NCI-H2227 (cell line): ENCODE data around the gene HLTF.

Experiments
- DNase-seq: peaks from one replicate; lab custom pipeline; 2025; ENCODE audit not compliant: unreplicated experiment; lab: John Stamatoyannopoulos, UW

The HLTF gene

GRCh38 chr3:149020196-149020838, 66.0 kb downstream of the HLTF start:
- DNase-seq, result no peak

DNA sequence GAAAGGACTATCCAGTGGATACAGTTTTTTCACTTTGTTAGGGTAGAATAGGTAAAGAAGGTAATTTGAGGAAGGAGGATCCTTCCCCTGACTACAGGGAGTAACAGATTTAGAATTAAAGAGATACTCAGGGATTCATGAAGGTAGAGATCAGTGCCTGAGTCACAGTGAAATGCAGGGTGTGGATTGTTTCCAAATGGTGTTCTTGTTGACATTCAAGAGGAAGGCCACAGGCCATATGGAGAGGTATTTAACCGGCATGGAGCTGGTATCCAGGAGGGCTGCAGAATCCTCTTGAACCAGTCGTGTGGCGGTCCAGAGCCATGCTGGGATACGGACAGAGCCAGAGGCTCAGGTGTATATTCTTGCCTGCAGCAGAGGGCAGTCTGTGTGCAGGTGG, 66.8 kb downstream of the HLTF start:
- no peak for DNase-seq

DNA sequence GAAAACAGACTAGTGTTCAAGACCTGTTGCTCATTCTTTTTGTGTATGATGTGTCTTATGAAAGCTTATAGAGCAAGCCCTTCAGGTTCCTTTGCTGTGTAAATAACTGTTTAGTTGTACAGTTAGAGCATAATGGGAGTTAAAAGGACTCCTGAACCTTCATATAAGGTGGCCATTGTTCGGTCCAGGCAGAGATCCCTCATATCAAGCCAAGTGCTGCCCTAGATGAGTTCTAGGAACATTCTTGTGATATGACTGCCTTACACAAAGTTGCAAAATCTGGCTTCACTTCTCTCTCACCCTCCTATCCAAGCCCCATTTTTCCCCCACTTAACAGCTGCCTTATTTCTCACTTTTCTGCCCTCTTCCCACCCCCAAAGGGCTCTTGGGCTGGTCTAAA, 68.1 kb downstream of the HLTF start:
- DNase-seq, result no peak

- no peak for DNase-seq
Measured at GRCh38 chr3:149016669-149017541, 69.4 kb downstream of the HLTF start.

DNA sequence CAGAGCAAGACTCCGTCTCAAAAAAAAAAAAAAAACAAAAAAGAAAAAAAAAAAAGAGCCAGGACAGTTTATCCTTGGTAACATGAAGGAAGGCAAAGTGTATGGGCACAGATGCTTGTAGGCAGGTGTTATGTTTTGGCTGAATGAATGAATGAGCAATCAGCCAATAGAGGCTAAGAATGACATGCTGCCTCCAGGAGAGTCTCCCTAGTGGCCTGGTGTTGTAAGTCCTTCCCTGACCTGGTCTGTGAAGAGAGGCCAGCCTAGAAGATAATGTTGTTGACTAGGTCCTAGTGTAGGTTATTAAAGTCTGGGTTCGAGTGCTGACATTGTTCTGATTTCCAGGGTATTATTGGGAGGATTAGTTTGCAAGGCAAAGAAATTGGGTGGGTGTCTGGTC, 70.1 kb downstream of the HLTF start:
- DNase-seq, result no peak

- DNase-seq, result no peak
Measured at GRCh38 chr3:149015393-149015792, 70.9 kb downstream of the HLTF start.

GRCh38 chr3:149013726-149014125, 72.6 kb downstream of the HLTF start:
- no peak for DNase-seq

DNA sequence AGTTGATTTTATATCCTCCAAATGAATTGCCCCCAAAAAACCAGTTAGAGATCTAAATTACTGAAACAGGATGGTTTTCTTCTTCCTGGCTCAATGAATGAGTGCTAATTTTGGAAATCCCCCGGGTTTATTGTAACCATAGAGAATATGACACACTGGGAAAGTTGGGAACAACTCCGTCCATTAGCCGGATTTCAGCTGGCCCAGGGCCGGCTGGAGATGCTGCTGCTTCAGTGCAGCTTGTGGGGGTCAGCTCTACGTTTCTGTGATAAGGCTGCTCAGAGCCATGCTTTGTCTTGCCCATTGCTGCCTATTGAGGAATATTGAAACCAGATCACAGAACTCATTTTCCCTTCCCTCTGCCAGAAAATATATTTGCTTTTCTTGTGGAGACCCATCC, 74.7 kb downstream of the HLTF start:
- DNase-seq, result no peak

GRCh38 chr3:149010966-149011365, 75.4 kb downstream of the HLTF start:
- DNase-seq, result no peak

DNA sequence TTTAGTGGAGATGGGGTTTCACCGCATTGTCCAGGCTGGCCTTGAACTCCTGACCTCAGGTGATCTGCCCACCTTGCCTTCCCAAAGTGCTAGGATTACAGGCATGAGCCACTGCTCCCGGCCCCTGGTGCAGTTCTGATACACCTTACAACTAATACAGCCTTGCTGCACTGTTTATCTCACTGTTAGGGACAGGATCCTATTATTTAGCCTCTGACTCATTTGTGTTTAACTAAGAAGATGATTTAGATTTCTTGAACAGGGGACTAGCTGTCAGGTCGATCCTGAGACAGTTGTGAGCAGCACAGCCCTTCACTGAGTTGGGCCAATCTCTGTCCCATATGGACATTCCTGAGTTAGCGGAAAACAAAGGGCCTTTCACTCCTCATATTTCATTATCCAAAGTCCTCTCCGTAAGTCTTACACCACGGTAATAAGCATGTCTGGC, 75.8 kb downstream of the HLTF start:
- DNase-seq, result no peak

DNA sequence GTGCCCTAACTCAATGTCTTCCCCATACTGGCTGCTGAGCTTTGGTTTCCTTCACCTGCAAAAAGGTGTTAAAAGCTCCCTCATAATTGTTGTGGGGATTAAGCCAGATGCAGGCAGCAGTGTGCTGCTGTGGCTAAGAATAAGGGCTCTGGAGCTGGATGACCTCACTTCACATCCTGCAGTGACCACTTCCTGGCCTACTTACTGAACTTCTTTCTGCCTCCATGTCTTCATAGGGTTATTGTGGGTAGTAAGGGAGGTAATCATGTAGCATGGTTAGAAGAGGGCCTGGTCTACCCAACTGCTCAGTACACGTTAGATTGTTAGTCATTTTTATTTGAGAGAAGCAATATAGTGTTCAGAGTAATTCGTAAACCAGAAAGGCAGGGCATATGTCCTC, 76.6 kb downstream of the HLTF start:
- DNase-seq, result no peak

DNA sequence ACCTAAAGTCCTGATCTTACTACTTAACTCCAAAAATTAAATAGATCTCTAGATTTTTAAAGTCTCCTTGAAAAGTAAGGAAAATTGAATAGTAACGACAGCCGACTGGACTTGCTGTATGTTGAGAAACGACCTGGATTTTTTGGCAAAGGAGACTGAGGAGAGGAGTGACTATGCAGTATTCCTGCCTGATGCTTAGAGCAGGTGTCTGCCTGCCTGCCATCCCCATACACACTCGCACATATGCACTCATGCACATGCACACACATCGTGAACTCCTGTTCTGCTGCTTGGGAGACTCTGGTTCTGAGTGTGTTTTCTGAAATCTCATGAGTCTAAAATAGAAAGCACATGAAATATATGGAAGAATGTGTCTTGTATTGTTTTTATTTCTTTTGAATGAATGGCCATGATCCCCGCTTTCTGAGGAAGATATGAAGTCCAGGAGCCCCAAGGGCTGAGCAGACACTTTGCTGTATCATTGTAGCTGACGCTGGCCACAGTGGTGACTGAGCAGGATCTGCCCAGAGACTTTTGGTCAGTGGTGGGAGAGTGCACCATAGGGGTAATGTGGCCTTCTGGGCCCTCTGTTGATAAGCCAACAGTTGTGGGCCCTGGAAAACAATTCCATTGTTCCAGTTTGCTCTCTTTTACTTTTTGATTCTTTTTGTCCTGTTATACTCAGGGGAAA, 78.6 kb downstream of the HLTF start:
- DNase-seq, result no peak

DNA sequence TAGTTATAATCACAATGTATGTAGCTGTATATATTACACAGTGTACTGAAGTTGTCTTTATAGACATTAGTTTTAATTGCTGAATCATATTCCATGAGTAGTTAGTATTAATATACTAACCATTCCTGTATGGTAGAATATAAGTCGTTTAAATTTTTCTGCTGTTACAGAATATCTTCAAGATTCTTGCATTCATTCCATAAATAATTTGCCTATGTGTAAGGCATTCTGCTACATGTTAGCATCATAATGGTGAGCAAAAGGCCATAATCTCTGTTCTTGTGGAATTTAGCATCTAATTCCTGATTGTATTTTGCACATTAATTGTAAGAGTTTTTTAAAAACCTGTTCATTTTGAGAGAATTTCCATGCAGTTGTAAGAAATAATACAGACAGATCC, 80.9 kb downstream of the HLTF start:
- no peak for DNase-seq

DNA sequence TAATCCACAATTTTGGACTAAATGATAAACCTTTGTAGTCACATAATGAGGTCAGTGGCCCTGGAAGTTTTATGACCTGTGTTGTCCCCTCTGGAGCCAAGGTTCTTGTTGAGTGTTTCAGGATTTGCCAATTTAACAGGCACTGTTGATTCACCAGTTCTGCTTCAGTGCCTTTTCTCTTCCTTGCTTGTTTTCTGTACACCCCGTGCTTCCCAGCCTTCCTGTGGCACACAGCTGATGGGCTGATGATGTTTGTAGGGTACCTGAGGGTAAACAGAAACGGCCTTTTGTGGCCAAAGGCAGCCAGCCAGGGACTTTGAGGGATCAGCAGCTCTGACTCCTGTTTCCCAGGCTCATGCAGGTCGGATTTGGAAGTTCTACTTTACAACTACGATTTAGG, 81.7 kb downstream of the HLTF start:
- DNase-seq, result no peak

DNA sequence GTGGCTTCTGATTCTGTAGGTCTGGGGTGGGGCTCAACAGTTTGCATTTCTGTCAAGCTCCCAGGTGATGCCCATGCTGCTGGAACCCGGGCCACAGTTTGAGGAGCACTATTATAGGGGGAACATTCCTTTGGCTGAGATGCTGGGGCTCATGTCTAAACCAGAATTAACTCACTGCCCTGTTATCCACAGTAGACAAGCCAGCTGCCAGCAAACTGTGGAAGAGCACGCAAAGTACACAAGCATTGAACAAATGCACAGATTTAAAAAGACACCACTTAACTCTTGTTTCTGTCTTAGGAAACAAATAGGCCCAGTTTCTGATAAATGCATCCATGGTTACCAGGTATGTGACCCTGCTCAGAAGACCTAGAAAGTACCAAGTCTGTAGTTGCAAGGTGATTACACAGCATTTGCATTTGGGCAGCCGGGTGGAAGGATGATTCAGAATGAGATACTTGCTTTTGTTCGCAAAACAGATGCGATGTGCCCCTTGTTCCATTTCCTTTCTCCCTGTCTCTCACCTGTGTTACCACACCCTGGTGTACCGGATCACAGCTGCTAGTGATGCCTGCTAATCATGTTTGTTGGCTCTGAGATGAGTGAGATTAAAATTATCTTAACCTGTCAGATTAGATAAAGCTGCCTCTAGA, 82.6 kb downstream of the HLTF start:
- DNase-seq, result no peak

GRCh38 chr3:149001727-149002126, 84.6 kb downstream of the HLTF start:
- no peak for DNase-seq

GRCh38 chr3:149000206-149000745, 86.1 kb downstream of the HLTF start:
- no peak for DNase-seq

GRCh38 chr3:148999806-149000205, 86.5 kb downstream of the HLTF start:
- no peak for DNase-seq

DNA sequence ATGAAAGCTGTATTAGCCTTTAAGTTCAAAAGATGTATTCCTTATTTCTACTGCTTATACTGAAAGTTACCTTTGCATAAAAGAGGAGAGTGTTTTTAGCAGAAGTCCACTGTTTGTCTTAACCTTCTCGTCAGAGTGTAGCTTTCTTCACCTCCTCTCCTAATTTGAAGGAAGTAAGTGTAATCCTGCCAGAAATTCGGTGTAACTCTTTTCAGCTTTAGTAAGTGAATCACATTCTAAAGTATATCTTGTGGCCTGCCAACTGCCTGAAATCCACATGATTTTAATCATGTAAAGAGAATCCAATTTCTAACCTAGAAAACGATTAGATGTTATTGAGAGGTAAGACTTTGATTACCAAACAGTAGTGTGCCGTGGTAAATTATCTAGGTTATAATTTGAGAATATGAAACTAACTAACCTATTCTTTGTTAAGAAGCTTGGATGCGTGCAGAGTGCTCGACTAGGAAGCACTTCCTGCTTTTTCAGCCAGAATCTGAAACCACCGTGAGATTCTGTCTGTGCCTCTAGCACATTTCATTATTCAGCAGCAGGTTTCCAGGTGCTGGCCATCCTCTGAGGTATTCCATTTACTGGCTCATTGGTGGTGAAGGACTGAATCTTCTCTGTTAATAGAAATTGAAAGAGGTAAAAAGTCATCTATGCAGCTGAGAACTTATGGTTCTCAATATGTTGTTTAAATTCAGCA, 87.5 kb downstream of the HLTF start:
- DNase-seq, result no peak

DNA sequence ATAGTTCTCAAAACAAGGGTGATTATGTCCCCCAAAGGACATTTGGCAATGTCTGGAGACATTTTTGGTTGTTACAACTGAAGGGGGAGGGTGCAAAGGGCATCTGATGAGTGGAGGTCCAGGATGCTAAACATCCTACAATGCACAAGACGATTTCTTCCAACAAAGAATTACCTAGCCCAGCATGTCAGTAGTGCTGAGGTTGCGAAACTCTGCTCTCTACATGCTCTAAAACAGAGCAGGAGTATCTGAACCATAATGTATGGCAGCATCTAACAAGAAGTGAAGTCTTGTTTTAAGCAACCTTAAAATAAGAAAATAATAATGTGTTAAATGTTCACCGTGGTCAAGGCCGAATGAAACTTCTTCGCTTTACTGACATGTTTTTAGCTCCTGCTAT, 88.0 kb downstream of the HLTF start:
- no peak for DNase-seq

DNA sequence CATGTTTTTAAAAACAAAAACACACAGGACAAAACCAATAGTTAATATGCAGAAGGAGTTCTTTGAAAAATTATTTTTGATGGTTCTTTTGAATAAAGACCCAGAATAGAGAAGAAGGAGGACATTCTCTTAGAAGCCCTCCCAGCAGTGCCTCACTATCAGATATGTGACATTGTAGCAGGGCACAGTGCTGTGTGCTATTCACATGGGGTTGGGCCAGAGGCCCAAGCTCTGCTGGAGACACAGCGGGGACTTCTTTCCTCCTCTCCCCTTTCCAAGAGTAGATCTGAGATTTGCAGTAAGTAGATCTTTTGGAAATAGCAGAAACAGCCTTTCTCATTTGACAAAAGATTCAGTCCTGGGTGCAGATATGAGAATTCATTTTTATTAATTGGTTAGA, 88.7 kb downstream of the HLTF start:
- no peak for DNase-seq
